Heart right ventricle (tissue), 16 donors: ENCODE data around the gene CMPK2. TPM values are rescaled to one million over a fixed set of nuclear protein-coding genes. Genes with fewer than 3 reads are reported as not detected.

Experiments used
- ATAC-seq, 8 donors: fragments of 200-7000 bp; cut with Tn5 transposase; one replicate each; pipeline ENCODE4 v1.9.1; 2020; ENCODE audit warnings: mild to moderate bottlenecking in 8 of 8, moderate library complexity in 8 of 8, moderate number of reproducible peaks in 1 of 8
- DNase-seq, 2 donors: peaks; one replicate each; pipeline ENCODE4 v3.0.0-alpha.2; 2020
- H3K27ac ChIP-seq, 10 donors: fragments of 200-600 bp; sonication (generic) in 2 of 10; one replicate each; pipeline versions ENCODE4 v1.5.0 to v1.8.0; 2020 to 2022; ENCODE audit warnings: mild to moderate bottlenecking in 3 of 10
- H3K27me3 ChIP-seq, 7 donors: fragments of 200-600 bp; one replicate each; pipeline ENCODE4 v1.8.0; 2021 to 2022; ENCODE audit warnings: mild to moderate bottlenecking in 2 of 7
- H3K36me3 ChIP-seq, 9 donors: fragments of 200-600 bp; sonication (generic) in 1 of 9; one replicate each; pipeline versions ENCODE4 v1.5.0 to v1.8.0; 2020 to 2022; ENCODE audit warnings: mild to moderate bottlenecking in 2 of 9
- H3K4me1 ChIP-seq, 9 donors: fragments of 200-600 bp; sonication (generic) in 1 of 9; one replicate each; pipeline versions ENCODE4 v1.5.0 to v1.8.0; 2020 to 2022; ENCODE audit warnings: mild to moderate bottlenecking in 4 of 9
- H3K4me3 ChIP-seq, 10 donors: fragments of 200-600 bp; sonication (generic) in 2 of 10; one replicate each; pipeline versions ENCODE4 v1.5.0 to v1.8.0; 2020 to 2022; ENCODE audit warnings: mild to moderate bottlenecking in 7 of 10, moderate library complexity in 2 of 10
- H3K9me3 ChIP-seq, 11 donors: fragments of 200-600 bp in 10 of 11; sonication (generic) in 2 of 11; one replicate each; pipeline versions ENCODE4 v1.5.0 to v1.8.0; 2013 to 2022; ENCODE audit warnings: mild to moderate bottlenecking in 2 of 11, control low read depth in 1 of 11, moderate library complexity in 1 of 11
- WGBS, 2 donors: extraction: QIAGEN DNeasy Blood & Tissue Kit; methylation state at CpG; one replicate each; pipeline ENCODE4 v1.1.7; 2013; ENCODE audit warnings: inconsistent platforms in 1 of 2; 5-methylcytosine and 5-hydroxymethylcytosine counted together
- intact Hi-C, 10 donors: fragments of 100-400 bp; cut with DNase I; formaldehyde crosslinking; loops; one replicate each; pipeline versions ENCODE4 v1.11.1 to v1.14.2; 2022
- polyA plus RNA-seq, 2 donors: library from polyadenylated mRNA; stranded (reverse); fragments of 200-250 nt; gene quantifications; one replicate each; pipeline ENCODE4 v1.2.3, GENCODE V29; 2013
- total RNA-seq, 10 donors: library from RNA; stranded (reverse); fragmentation: NEBNext Ultra II Directional in 3 of 10; extraction: Animal tissue kit (Norgen Biotek cat#: 25700) in 3 of 10; gene quantifications; one replicate each; pipeline versions ENCODE4 v1.2.1 to v1.2.4, GENCODE V29; 2021 to 2023
- TF ChIP-seq, protein P1 (sequence below), 9 donors: fragments of 200-600 bp; sonication (generic) in 2 of 9; IDR thresholded peaks; one replicate each; pipeline versions ENCODE4 v1.5.0 to v1.8.0; 2021 to 2022; ENCODE audit warnings: antibody characterized with exemption in 9 of 9, mild to moderate bottlenecking in 5 of 9, moderate library complexity in 1 of 9
- donor health status: Arrhythmogenic right ventricular cardiomyopathy.
- donor health status: ischemic (EF 13 %, LVEDD 7.1; RV severe dilation, severe dysfunction).
- donor health status: healthy with polysubstance abuse.
- donor health status: DM: no; HTN: yes; CAD: no.
- donor health status: DM: no; HTN: no; CAD: no.
- donor health status: ischemic (EF 25% LVEDD 6.9; RV normal size, moderate dysfunction).
- donor health status: ischemic (EF 25% LVEDD 5.7; RV mildly dilated, moderate dysfunction).
- donor health status: healthy.
- donor health status: DM: yes; HTN: yes; CAD: no.
- donor health status: Ischemic cardiomyopathy.
- donor health status: ischemic (EF 35%, LVEDD 5.7; RV mildly dilated, moderate dysfunction).
- donor health status: nonischemic (EF 11% LVEDD 7.7; RV severe dilation, severe dysfunction).
- donor health status: DM: yes; HTN: yes; CAD: no.
- donor health status: PGD.
- donor health status: ischemic (EF 29% LVEDD 5.4; RV normal size, mild dysfunction).
- donor health status: nonischemic (EF 23%, LVEDD 6.1; RV moderate dilation, normal function).

CMPK2 gene
- total and polyA plus RNA-seq, 12 donors: 2.4 to 21.4 (median 5.7) TPM

DNA sequence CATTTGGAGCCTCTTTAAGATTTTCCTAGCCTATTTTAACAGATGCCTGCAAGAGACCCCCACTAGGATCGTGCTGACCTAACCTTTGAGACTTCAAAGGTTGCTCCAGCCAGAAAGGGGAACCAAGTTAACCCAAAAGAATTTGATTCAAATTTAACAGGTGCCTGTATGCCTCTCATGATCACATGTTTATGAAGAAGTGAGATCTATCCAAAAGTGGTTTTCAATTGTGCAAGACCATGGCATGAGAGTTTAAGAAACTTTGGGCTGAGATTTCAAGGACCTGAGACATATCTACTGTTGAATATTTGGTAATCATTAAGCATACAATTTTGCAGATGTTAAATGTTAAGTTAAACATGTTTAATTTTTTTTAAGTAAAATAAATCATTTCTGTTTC is 10.6 kb upstream of the CMPK2 start:
- no peaks in the 10 kb centered on the region for H3K36me3 ChIP-seq
- no peak overlapping the region for H3K4me3 ChIP-seq
- intact Hi-C loops: loop anchor here in 1 of 10 donors (1.0 kb wide), 1 partner anchor 42 kb away; no protein-coding TSS in a partner anchor
- 88 to 92% methylated on average over 1 of the region's 1 CpG for WGBS, 2 donors
- TF ChIP-seq, protein P1, sequence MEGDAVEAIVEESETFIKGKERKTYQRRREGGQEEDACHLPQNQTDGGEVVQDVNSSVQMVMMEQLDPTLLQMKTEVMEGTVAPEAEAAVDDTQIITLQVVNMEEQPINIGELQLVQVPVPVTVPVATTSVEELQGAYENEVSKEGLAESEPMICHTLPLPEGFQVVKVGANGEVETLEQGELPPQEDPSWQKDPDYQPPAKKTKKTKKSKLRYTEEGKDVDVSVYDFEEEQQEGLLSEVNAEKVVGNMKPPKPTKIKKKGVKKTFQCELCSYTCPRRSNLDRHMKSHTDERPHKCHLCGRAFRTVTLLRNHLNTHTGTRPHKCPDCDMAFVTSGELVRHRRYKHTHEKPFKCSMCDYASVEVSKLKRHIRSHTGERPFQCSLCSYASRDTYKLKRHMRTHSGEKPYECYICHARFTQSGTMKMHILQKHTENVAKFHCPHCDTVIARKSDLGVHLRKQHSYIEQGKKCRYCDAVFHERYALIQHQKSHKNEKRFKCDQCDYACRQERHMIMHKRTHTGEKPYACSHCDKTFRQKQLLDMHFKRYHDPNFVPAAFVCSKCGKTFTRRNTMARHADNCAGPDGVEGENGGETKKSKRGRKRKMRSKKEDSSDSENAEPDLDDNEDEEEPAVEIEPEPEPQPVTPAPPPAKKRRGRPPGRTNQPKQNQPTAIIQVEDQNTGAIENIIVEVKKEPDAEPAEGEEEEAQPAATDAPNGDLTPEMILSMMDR (IDR thresholded peaks at IDR 0.05): no peak
- no peaks in the 10 kb centered on the region for H3K27me3 ChIP-seq
- no peak for ATAC-seq
- no peak overlapping the region for H3K27ac ChIP-seq
- H3K9me3 ChIP-seq: peaks cover 0 to 11% (median 0%) of the 10 kb centered on the region in 11 donors
- H3K4me1 ChIP-seq: peaks cover 0 to 51% (median 13%) of the 10 kb centered on the region in 9 donors
- no peak for DNase-seq

DNA sequence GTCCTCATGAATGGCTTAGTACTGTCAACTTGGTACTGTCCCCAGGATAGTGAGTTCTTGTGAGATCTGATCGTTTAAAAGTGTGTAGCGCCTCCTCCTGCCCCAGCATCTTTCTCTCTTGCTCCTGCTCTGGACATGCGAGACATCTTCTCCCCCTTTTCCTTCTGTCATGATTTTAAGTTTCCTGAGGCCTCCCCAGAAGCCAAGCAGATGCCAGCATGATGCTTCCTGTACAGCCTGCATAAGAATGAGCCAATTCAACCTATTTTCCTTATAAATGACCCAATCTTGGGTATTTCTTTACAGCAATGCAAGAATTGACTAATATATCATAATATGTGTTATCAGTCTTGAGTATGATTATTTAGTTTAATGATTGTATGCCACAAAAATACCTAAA is 8.3 kb upstream of the CMPK2 start:
- H3K4me3 ChIP-seq: no peak overlapping the region
- H3K4me1 ChIP-seq: peaks cover 0 to 28% (median 9%) of the 10 kb centered on the region in 9 donors
- H3K36me3 ChIP-seq: no peaks in the 10 kb centered on the region
- peaks cover 0 to 10% (median 0%) of the 10 kb centered on the region in 11 donors for H3K9me3 ChIP-seq
- no peaks in the 10 kb centered on the region for H3K27me3 ChIP-seq
- no peak for DNase-seq
- H3K27ac ChIP-seq: no peak overlapping the region
- no peak for ATAC-seq
- TF ChIP-seq, protein P1 (IDR thresholded peaks at IDR 0.05): no peak
- intact Hi-C loops: no loop called here
- 97 to 98% methylated on average over 3 of the region's 3 CpGs for WGBS, 2 donors

DNA sequence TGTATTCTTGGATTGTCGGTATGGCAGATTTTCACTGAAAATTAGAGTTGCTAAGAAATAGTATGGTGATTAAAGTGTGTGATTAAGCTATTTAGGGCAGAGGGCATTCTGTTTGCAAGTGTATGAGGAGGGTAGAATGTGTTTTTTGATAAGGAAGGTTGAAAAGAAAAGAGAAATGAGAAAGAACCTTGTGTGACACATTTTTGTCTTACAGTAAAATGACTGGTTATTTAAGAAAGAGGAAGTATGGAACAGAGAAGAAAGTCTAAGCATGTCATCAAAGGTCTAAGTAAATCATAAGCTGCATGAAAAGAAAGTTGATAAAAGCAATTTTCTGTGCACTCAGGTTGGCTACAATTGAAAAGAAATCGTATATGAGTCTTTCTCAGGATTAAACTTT is 6.7 kb upstream of the CMPK2 start:
- intact Hi-C loops: no loop called here
- H3K27ac ChIP-seq: no peak overlapping the region
- H3K27me3 ChIP-seq: no peaks in the 10 kb centered on the region
- no peaks in the 10 kb centered on the region for H3K36me3 ChIP-seq
- H3K4me1 ChIP-seq: peaks cover 0 to 16% (median 3%) of the 10 kb centered on the region in 9 donors
- TF ChIP-seq, protein P1 (IDR thresholded peaks at IDR 0.05): no peak
- DNase-seq (no peak), ATAC-seq (no peak)
- H3K9me3 ChIP-seq: peaks cover 0 to 10% (median 0%) of the 10 kb centered on the region in 11 donors
- H3K4me3 ChIP-seq: no peak overlapping the region
- 96 to 97% methylated on average over 2 of the region's 2 CpGs for WGBS, 2 donors

DNA sequence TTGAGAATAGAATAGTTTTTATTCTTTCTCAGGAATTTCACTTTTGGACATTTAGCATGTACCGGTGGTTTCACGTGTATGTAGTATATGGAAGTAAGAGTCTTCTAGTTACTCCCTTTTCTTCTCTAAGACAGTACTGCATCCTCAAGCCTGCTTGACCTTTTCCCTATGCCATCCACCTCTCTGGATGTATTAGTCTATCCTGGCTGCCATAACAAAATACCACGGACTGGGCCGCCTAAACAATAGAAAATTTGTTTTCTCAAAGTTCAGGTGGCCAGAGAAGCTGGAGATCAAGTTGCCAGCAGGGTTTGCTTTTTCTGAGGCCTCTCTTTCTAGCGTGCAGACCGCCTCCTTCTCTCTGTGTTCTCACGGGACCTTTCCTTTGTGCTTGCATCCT is 1.3 kb upstream of the CMPK2 start:
- Histone ChIP-seq H3K27ac (peak overlapping the region in 9 of 10 donors; percentile 4 to 99 (median 93)), H3K36me3 (peaks cover 0 to 17% (median 0%) of the 10 kb centered on the region in 9 donors), H3K9me3 (no peaks in the 10 kb centered on the region), H3K4me3 (peak overlapping the region in 6 of 10 donors; percentile 80 to 97 (median 90)), H3K4me1 (peaks cover 0 to 37% (median 33%) of the 10 kb centered on the region in 9 donors), H3K27me3 (no peaks in the 10 kb centered on the region)
- WGBS, 2 donors: 72 to 78% methylated on average over 7 of the region's 7 CpGs
- intact Hi-C loops: no loop called here
- TF ChIP-seq, protein P1 (IDR thresholded peaks at IDR 0.05): no peak
- DNase-seq (no peak), ATAC-seq (no peak)
